DMS53 (cell line): Measurements from ENCODE around the gene NBPF6.
"Not testable (repeated sequence)": the region's sequence is repeated elsewhere in the genome, so short reads cannot be mapped to it uniquely, and the experiment has no call there.

Experiments
- DNase-seq: peaks from one replicate; lab custom pipeline; 2025; lab: John Stamatoyannopoulos, UW

Gene NBPF6

DNA sequence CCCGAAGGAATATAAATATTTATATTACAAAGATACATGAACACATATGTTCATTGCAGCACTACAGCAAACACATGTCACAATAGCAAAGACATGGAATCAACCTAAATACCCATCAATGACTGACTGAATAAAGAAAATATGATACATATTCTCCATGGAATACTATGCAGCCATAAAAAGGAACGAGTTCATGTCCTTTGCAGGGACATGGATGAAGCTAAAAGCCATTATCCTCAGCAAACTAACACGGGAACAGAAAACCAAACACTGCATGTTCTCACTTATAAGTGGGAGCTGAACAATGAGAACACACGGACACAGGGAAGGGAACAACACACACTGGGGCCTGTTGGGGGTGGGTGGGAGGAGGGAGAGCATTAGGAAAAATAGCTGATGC is 46.7 kb downstream of the NBPF6 start:
- not testable (repeated sequence) for DNase-seq

DNA sequence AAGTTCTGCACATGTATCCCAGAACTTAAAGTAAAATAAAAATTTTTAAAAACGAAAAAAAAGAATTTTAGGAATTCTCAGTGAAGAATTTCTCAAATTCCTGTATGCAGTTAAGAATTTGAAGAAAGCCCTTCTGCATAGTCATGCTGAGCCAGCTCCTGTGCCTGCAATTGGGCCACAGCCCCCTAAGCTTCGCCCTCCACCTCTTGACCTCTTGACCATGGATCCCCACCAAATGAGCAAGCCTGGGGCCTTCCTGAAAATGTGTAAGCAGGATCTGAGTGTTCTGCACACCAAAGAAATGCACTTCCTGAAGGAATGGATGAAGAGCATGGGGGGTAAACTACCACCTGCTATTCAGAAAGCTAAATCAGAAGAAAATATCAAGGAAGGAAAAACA is 52.0 kb downstream of the NBPF6 start:
- DNase-seq: no peak

DNA sequence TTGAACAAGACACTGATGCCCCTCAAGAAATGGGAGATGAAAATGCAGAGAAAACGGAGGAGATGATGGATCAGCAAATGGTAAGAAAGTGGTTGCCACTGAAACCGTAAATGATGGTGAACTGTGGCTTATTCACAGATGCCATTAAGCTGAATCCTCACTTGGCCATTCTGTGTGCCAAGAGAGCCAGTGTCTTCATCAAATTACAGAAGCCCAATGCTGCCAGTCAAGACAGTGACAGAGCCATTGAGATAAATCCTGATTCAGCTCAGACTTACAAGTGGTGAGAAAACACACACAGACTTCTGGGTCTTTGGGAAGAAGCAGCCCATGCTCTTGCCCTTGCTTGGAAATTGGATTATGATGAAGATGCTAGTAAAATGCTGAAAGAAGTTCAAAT is 52.5 kb downstream of the NBPF6 start:
- no peak for DNase-seq

DNA sequence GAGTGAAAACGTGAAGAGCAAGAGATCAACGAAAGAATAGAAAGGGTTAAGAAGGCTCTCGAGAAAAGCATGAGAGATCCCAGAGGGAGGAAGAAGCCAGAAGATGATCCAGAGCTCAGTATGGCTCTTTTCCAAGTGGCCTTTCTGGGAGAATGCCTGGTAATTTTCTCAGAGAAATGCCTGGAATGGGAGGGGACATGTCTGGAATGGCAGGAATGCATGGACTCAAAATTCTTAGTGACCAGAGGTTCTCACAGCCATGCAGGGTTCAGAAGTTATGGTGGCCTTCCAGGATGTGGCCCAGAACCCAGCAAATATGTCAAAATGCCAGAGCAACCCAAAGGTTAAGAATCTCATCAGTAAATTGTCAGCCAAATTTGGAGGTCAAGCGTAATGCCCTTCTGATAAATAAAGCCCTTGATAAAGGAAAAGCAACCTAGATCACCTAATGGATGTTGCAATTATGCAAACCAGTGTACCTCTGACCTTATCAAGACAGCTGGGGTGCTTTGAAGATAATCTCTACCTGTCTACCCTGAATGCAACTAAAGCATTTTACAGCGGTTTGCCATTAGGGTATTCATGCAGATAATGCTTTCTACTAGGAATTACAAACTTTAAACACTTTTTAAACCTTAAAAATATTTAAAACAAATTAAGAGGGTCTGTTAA is 53.1 kb downstream of the NBPF6 start:
- no peak for DNase-seq

DNA sequence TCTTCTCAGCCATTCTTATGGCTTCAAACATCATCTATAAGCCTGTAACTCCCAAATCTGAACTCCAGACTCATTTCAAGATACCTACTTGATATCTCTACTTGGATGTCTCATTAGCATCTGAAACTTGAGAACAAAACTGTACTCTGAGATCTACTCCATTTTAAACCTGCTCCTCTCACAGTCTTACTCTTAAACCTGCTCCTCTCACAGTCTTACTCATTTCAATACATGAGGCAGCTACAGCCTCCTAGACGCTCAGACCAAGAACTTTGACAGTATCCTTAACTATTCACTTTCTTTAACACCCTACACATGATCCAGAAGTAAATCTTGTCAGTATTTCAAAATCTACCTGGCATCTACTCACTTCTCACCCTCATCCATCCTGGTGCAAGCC is 54.3 kb downstream of the NBPF6 start:
- no peak for DNase-seq

DNA sequence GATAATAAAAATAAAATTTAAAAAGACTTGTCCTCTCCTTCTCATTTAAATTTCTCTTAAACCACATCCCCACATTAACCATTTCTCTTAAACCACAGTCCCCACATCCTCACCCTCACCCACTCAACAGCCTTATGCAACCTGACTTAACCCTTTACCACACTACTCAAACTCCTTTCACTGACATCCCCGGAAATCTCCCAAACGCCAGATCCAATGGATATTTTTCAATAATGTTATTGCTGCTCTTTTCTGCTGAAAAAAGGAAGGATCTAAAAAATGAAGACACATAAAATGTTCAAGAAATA is 55.6 kb downstream of the NBPF6 start:
- no peak for DNase-seq

DNA sequence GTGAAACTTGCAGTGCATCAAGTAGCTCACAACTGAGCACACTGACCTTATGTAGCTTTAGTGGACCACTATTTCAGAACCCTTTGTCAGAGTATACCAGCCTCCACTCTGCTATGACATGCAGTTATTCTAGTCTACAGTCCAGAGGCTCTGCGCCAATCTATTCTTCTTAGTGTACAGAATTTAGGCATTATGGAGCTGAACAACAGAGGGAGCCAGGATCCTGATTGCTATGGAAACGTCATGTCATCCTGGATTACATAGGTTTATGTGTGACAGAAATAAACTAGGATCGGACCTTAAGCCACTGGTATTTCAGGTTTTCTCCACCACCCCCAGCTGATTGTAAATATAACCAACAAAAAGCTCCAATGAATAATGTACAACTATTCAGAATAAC is 61.6 kb downstream of the NBPF6 start:
- peak; percentile 21 for DNase-seq

DNA sequence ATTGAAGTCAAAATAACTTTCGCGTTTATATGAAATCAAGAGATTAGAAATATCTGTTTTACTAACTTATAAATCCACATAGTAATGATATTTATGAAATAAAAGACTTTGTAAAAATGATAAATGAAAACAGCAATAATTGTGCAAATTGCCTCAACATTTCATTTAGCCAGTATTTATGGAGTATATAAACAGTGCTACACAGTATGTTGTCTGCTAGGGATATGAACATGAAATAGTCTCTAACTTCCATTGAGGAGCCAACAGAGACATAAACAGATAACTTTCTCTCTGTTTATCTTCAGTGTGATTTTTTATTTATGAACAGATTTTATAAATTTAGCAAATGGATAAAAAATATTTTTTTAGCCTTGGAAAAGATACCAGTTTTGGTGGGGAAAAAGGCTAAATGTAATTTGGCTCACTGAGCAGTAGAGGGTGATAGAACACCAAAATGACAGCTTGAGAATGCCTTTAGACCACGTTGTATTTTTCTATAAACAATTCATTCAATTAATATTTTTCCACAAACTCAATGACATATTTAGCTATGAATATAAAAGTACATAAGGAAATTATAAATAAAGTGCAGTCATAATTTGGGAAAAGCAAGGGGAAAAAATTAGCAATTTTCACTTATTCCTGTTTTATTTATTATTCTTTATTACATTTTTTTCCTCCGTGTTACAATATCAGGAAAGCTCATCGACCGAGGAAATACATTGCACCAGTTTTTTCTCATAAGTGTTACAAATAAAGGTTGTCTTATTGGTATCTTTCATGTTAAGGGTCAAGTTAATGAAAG is 62.3 kb downstream of the NBPF6 start:
- DNase-seq: peak; percentile 66

DNA sequence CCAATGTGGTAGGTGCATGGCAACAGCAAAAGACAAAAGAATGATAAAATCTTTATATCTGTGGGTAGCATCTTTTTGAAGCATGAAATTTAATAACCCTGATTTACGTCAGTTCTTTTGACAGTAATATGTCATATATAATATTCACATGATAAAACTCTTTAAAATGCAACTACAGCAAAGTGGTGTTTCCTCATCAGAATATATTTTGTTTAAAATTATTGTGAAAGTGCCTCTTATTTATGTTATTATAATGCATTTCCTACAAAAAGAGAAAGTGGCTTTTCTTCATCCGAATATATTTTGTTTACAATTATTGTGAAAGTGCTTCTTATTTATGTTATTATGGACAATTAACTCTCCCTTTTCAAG is 62.9 kb downstream of the NBPF6 start:
- no peak for DNase-seq

DNA sequence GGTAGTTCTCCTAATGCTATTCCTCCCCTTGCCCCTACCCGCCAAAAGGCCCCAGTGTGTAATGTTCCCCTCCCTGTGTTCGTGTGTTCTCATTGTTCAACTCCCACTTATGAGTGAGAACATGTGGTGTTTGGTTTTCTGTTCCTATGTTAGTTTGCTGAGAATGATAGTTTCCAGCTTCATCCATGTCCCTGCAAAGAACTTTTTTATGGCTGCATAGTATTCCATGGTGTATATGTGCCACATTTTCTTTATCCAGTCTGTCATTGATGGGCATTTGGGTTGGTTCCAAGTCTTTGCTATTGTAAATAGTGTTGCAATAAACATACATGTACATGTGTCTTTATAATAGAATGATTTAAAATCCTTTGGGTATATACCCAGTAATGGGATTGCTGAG is 63.8 kb downstream of the NBPF6 start:
- not testable (repeated sequence) for DNase-seq

DNA sequence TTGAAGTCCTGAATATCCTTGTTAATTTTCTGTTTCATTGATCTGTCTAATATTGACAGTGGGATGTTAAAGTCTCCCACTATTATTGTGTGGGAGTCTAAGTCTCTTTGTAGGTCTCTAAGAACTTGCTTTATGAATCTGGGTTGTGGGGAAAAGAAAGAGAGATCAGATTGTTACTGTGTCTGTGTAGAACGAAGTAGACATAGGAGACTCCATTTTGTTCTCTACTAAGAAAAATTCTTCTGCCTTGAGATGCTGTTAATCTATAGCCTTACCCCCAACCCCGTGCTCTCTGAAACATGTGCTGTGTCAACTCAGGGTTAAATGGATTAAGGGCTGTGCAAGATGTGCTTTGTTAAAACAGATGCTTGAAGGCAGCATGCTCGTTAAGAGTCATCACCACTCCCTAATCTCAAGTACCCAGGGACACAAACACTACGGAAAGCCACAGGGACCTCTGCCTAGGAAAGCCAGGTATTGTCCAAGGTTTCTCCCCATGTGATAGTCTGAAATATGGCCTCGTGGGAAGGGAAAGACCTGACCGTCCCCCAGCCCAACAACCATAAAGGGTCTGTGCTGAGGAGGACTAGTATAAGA is 67.3 kb downstream of the NBPF6 start:
- not testable (repeated sequence) for DNase-seq
